Measurements from ENCODE around the gene THSD7A. TPM values are rescaled to one million over a fixed set of nuclear protein-coding genes. Genes with fewer than 3 reads are reported as not detected.

Gene THSD7A
- total RNA-seq, 1 donor from 2014 or later = 0.28 TPM

DNA sequence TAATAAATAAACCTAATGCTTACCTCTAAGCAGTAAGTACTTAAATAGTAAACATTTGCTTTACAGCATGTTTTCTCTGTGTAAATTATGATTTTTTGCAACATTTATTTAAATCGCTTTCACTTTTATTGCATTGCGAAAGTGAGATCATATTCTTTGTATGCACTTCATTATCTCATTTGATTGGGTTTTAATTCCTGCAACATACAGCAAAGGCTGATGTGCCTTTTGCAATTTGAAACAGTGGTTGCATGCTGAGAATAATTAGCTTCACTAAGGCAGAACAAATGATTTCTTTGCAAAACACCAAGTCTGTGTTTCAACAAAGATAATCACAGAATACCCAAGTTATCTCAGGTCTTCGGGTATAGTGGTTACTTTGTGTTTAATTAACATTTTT lies 16.3 kb upstream of the THSD7A start:
- no peak for TF ChIP-seq EZH2phosphoT487 (IDR thresholded peaks at IDR 0.05)
- TF ChIP-seq, protein P1, sequence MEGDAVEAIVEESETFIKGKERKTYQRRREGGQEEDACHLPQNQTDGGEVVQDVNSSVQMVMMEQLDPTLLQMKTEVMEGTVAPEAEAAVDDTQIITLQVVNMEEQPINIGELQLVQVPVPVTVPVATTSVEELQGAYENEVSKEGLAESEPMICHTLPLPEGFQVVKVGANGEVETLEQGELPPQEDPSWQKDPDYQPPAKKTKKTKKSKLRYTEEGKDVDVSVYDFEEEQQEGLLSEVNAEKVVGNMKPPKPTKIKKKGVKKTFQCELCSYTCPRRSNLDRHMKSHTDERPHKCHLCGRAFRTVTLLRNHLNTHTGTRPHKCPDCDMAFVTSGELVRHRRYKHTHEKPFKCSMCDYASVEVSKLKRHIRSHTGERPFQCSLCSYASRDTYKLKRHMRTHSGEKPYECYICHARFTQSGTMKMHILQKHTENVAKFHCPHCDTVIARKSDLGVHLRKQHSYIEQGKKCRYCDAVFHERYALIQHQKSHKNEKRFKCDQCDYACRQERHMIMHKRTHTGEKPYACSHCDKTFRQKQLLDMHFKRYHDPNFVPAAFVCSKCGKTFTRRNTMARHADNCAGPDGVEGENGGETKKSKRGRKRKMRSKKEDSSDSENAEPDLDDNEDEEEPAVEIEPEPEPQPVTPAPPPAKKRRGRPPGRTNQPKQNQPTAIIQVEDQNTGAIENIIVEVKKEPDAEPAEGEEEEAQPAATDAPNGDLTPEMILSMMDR (IDR thresholded peaks at IDR 0.05) = no peak
- TF ChIP-seq EZH2 (IDR thresholded peaks at IDR 0.05) = no peak
- Histone ChIP-seq H2AFZ (replicated peaks) (no peak overlapping the region), H3K79me2 (ENCODE audit: low read depth) (no peaks in the 10 kb centered on the region), H3K36me3 (no peaks in the 10 kb centered on the region), H3K27me3 (no peaks in the 10 kb centered on the region), H3F3A (ENCODE audit: low read depth) (no peaks in the 10 kb centered on the region), H4K20me1 (ENCODE audit: low read depth) (no peaks in the 10 kb centered on the region), H3K9me3 (ENCODE audit: low read depth) (peaks cover 5% of the 10 kb centered on the region), H3K4me3 (no peak overlapping the region), H3K27ac (no peak overlapping the region), H3K4me1 (peaks cover 29% of the 10 kb centered on the region), H3K4me2 (peak overlapping the region; percentile 20), H3K9ac (no peak overlapping the region)
- DNase-seq (ENCODE audit: low spot score) = peak; percentile 13
- peaks cover 3% of the 10 kb centered on the region for H3K9me3 Mint-ChIP-seq
- no peak overlapping the region for H3K27ac Mint-ChIP-seq
- H3K36me3 Mint-ChIP-seq = no peaks in the 10 kb centered on the region
- H3K4me1 Mint-ChIP-seq = peaks cover 27% of the 10 kb centered on the region
- no peaks in the 10 kb centered on the region for H3K27me3 Mint-ChIP-seq (ENCODE audit: insufficient read depth, low read depth)
- H3K4me3 Mint-ChIP-seq = no peak overlapping the region

DNA sequence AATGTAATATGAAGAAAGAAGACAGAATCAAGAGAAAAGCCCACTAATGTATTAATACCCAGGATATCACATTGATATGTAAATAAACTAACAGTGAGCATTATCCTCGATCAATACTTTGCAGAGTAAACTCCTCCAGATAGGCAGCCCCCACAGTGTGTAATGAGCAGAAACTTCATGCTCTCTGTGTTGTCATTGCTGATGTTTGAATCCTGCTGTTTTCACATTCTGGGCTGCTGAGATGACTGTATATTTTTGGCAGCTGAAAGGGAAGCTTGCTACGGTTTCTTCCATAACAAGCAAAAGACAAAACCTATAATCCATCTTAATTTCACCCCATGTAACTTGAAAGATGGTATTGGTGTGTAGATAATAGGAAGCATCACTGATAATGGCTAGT lies 15.3 kb upstream of the THSD7A start:
- Histone ChIP-seq H3K79me2 (ENCODE audit: low read depth) (no peaks in the 10 kb centered on the region), H3K4me3 (no peak overlapping the region), H3K9me3 (ENCODE audit: low read depth) (peaks cover 5% of the 10 kb centered on the region), H4K20me1 (ENCODE audit: low read depth) (no peaks in the 10 kb centered on the region), H3K27me3 (no peaks in the 10 kb centered on the region), H3K4me1 (peaks cover 29% of the 10 kb centered on the region), H3K27ac (no peak overlapping the region), H3F3A (ENCODE audit: low read depth) (no peaks in the 10 kb centered on the region), H2AFZ (replicated peaks) (peak overlapping the region; percentile 44), H3K36me3 (no peaks in the 10 kb centered on the region), H3K4me2 (no peak overlapping the region), H3K9ac (no peak overlapping the region)
- no peak overlapping the region for H3K4me3 Mint-ChIP-seq
- DNase-seq (ENCODE audit: low spot score) = no peak
- H3K9me3 Mint-ChIP-seq = peaks cover 3% of the 10 kb centered on the region
- no peaks in the 10 kb centered on the region for H3K27me3 Mint-ChIP-seq (ENCODE audit: insufficient read depth, low read depth)
- TF ChIP-seq, protein P1 (IDR thresholded peaks at IDR 0.05) = no peak
- TF ChIP-seq EZH2phosphoT487 (IDR thresholded peaks at IDR 0.05) (no peak), EZH2 (IDR thresholded peaks at IDR 0.05) (no peak)
- H3K4me1 Mint-ChIP-seq = peaks cover 27% of the 10 kb centered on the region
- H3K27ac Mint-ChIP-seq = no peak overlapping the region
- H3K36me3 Mint-ChIP-seq = no peaks in the 10 kb centered on the region

DNA sequence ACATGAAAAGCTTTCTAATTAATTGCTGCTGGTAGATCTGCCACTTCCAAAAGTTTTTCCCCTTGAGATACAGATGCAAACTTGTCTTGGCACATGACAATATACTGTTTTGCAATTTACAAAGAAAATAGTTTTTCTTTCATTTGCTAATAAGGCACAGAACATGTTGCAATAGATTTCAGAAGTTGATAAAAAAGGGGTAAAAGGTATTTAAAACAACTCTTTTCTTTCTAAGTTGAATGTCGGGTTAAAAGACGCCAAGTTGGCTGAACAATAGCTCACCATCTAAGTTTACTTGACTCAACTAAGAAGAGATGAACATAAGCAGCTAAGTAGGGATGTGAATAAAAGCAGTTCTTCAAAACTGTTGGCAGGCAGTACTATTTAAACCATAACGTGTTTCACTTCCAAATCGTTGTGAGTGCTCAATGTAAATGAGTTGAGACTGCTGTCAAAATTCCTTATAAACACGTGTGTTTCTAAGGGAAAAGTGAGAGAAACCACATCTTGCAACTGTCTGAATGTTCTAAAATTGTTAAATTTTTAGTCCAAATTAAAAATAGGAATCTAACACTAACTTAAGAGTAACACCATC lies 14.5 kb upstream of the THSD7A start:
- H3K27ac ChIP-seq = no peak overlapping the region
- H3K27ac Mint-ChIP-seq = no peak overlapping the region
- H3K4me1 Mint-ChIP-seq = peaks cover 27% of the 10 kb centered on the region
- no peaks in the 10 kb centered on the region for H3K27me3 ChIP-seq
- H3K9me3 ChIP-seq (ENCODE audit: low read depth) = no peaks in the 10 kb centered on the region
- no peak for DNase-seq (ENCODE audit: low spot score)
- no peaks in the 10 kb centered on the region for H3K36me3 ChIP-seq
- H3K4me2 ChIP-seq = peak overlapping the region; percentile 0
- no peak overlapping the region for H3K9ac ChIP-seq
- no peaks in the 10 kb centered on the region for H3K27me3 Mint-ChIP-seq (ENCODE audit: insufficient read depth, low read depth)
- no peaks in the 10 kb centered on the region for H3K79me2 ChIP-seq (ENCODE audit: low read depth)
- no peak overlapping the region for H3K4me3 Mint-ChIP-seq
- H3K4me1 ChIP-seq = peaks cover 29% of the 10 kb centered on the region
- H3K36me3 Mint-ChIP-seq = no peaks in the 10 kb centered on the region
- peaks cover 3% of the 10 kb centered on the region for H3K9me3 Mint-ChIP-seq
- peak overlapping the region; percentile 43 for H2AFZ ChIP-seq (replicated peaks)
- TF ChIP-seq, protein P1 (IDR thresholded peaks at IDR 0.05) = no peak
- no peak for TF ChIP-seq EZH2phosphoT487 (IDR thresholded peaks at IDR 0.05)
- no peak for TF ChIP-seq EZH2 (IDR thresholded peaks at IDR 0.05)
- H3K4me3 ChIP-seq = no peak overlapping the region
- H4K20me1 ChIP-seq (ENCODE audit: low read depth) = no peaks in the 10 kb centered on the region
- no peaks in the 10 kb centered on the region for H3F3A ChIP-seq (ENCODE audit: low read depth)

All from neural progenitor cell (in vitro differentiated cells).